GM21447 (cell line): ENCODE data around the gene EIF2D.

Experiments
- ATAC-seq: cut with Tn5 transposase; IDR thresholded peaks from one replicate; pipeline ENCODE4 v1.9.1; 2021; ENCODE audit not compliant: unreplicated experiment

The EIF2D gene

DNA sequence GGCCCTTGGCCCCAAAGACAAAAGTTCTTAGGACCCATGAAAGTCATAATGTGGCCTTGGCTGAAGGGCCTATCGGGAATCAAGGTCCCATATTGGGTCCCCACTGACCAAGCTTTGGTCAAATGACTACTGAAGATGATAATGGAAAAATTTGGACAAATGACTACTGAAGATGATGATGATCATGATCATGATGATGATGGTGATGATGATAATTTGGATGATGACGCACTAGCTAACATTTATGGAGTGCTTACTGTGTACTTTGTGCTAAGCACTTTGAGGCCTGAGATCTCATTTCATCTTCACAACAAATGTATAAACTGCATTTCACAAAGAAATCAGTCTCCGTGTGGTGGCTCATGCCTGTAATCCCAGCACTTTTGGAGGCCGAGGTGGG, 39.4 kb downstream of the EIF2D start:
- no peak for ATAC-seq

DNA sequence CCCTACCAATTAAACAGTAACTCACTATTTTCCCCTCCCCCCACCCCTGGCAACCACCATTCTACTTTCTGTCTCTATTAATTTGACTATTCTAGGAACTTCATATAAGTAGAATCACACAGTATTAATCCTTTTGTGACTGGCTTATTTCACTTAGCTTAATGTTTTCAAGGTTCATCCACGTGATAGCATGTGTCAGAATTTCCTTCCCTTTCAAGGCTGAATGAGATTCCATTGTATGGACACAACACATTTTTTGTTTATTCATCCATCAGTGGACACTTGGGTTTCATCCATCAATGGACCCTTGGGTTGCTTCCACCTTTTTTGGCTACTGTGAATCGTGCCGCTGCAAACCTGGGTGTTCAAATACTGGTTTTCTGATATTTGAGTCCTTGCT, 41.7 kb downstream of the EIF2D start:
- ATAC-seq: no peak

DNA sequence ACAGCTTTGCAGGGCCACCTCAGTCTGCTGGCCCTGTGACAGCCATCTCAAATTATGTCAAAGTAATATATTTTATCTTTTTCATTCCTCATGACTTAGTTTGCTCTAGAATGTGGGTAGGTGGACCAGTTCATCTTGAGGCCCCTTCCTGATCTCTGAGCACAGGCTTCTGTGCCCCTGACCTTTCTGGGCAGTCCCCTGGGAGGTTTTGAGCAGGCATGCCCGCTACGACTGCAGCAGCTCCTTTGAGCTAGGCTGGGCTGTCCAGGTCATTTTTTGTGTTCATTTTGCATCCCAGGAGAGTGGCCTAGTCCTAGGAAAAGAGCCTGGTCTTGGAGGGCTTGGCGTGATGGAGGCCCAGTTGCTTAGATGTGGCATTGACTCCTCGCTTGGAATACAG, 42.7 kb downstream of the EIF2D start:
- ATAC-seq: no peak

DNA sequence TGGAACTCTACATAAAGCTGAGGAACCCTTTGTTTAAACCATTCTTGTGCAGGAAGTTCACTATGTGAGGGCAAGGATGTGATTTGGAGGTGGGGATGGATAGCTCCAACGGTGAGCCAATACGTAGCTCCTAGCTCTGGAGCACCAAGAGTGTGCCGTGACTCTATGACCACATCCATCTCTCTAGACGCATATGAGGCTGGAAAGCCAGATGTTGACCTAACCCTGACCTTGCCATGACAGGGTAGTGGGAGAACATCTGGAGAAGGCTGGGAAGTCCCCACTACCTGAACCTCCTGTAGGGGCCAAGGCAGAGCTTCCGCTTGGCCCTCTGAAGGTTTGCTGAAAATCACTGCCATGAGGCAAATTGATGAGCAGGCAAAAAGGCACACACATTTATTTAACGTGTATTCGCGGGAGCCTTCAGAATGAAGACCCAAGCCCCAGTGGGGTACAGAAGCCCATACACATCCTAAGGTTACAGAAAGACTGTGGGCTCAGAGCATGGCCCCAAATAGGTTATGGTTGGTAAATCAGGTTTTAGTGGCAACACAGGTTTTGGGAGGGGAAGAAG, 43.4 kb downstream of the EIF2D start:
- no peak for ATAC-seq

DNA sequence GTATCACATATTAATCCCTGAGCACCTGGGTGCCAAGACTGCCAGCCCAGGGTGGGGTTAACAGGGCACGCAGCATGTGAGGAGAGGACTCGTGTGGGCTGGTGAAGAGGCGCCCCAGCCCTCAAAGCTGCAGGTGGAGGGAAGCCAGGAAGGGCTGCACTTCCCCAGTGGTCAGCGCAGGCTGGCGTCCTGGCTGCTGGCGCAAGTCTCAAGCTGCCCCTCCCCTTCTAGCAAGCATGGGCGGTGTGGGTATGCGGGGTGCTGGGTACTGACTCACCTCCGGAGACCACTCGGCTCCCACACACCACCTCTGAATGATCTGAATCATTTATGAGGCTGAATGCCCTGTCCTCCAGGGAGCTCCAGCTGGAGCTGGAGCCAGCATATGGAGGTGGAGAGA, 44.0 kb downstream of the EIF2D start:
- ATAC-seq: no peak

DNA sequence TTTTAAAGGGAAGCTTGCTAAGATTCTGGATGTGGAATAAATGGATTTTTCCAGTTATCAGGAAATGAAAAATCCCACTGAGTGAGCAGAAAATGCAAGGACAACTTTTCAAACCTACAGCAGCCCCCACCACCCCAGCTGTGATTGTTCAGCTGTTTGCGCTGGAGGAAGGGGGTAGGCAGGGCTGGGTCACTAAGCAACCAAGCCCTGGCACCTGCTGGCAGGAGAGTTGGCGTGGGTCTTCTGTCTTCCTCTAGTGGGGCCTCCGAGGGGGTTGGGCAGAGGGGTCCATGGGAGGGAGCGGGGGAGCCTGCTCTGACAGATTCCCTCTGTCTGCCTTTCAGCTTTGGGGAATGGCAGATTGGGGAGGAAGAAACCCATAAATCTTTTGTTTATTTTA, 45.3 kb downstream of the EIF2D start:
- ATAC-seq: no peak

DNA sequence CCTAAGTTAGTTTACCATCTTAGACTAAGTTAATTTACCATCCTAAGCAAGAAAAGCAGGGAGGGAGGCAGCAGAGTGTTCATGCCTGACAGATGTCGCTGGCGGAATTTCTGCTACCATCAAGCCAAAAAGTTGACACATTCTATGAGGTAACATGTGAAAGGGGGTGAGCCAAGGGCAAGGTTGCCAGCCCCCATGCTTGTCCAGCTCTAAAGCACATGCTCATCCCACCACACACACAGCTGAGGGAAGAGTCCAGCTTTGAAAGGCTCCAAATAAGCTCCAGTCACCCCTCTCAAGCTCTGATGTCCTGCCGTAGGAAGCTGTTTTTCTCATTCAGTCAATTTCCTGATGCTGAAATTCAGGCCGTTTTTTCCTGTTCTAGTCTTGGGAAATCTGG, 46.3 kb downstream of the EIF2D start:
- no peak for ATAC-seq

DNA sequence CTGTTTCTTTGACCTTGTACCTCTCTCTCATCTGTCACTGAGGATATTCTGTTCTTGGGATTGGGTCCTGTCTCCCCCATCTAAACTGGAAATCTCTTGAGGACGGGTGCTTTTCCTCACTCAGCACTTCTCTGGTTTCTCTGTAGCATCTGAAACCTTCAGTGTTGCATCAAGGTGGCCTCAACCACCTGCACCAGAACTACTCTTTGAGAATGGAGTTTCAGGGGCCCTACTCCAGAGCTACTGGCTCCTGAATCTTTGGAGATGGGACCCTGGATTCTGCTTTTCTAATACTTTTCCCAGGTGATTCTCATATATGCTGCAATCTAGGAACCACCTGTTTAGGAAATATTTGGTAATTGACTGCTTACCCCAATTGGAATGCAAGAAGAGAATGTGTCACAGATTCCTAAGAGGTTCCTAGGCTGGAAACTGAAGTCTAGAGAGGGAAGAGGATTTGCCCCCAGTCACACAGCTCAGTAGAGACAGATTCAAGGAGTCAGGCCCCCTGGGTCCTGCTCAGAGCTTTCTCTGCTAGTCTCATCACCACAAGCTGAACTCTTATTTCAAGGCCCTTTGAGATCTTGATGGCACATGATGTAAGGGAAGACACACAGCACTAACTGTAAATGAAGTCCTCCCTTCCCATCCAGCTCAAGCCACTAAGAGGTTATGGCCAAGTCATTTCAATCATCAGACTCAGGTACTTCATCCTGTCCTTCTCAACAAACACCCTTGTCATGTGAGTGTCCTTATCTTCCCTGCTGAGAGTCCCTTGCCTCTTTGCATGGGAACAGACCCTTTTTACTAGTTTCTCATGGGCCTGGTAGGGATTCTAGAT, 48.7 kb downstream of the EIF2D start:
- ATAC-seq: peak; percentile 32

DNA sequence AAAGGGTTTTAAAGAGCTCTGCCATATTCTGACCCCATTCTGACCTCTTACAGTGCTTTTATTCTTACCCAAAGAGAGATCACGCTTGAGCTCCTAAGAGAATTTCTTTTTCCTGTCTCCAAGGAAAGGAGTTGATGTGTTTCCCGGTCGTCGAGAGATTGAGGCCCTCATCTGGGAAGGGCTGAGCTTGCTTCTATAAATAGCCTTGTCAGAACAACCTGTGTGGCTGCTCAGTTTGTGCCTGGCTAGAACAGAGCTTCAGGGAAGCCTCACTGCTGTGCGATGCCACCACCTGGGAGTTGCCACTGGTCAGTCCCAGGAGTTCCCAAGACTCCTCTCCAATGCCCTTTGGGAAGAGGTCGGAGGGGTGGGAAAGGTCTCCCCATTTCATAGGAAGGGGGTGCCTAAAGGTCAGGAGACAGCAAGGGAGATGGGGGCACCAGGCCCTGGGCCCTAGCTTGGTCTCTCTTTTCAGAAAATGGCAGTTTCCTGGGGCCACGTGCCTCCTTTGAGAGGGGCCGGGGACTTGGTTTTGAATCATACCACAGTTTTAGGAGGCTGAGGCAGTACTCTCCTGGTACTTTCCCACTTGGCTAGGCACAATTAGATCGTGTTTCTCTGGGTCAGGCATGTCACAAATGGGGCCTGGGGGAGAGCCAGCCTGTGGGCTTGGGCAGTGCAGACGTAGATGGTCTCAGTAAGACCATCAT, 52.1 kb downstream of the EIF2D start:
- no peak for ATAC-seq

DNA sequence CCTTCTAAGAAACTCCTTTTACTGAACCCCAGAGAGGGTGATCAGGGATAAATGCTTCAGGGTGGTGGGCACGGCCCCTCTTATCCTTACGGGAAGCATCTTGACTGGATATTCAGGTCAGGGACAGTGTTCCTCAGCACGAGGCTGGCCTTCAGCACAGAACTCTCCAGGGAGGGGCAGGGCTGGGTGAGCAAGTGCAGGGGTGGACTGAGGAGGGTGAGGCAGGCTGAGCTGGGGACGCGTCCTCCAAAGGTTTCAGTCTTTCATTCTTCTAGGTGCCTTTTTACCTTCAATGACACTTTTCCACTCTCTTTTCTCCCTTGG, 52.6 kb downstream of the EIF2D start:
- ATAC-seq: no peak

DNA sequence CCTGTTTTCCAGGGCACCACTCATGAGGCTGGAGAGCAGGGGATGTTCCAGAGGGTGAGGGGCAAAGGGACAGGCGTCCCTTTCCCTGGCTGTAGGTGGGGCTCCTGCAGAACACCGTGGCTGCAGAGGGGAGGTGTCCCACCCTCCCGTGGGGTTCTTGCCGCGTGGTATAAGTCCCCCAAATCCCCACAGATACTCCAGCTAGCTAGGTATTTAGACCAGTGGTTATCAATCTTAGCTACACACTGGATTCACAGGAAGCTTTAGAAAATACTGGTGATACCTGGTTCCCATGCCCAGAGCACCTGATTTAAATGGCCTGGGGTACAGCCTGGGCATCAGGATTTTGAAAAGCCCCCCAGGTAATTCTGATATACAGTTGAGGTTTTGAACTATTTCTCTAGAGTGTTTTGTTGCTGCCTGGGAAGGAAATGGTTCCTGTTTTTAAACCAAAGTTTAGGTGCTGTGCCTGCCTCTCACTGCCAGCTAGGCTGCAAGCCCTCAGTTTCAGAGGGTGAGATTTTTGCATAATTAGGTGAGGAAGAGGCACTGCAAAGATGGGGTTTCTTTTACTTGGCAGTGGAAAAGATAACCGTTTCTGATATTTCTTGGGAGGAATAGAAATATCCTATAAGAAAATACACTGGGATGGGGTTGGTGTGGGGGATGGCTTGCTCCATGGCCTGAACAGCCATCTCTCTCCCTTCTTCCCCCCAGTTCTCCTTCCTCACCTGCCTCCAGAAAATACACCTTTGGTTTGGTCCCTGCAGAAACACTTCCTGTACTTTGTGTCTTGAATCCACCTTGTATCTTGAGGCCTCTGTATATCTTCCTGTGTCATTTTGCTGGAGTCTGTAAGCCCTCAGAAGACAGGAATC, 53.2 kb downstream of the EIF2D start:
- no peak for ATAC-seq

DNA sequence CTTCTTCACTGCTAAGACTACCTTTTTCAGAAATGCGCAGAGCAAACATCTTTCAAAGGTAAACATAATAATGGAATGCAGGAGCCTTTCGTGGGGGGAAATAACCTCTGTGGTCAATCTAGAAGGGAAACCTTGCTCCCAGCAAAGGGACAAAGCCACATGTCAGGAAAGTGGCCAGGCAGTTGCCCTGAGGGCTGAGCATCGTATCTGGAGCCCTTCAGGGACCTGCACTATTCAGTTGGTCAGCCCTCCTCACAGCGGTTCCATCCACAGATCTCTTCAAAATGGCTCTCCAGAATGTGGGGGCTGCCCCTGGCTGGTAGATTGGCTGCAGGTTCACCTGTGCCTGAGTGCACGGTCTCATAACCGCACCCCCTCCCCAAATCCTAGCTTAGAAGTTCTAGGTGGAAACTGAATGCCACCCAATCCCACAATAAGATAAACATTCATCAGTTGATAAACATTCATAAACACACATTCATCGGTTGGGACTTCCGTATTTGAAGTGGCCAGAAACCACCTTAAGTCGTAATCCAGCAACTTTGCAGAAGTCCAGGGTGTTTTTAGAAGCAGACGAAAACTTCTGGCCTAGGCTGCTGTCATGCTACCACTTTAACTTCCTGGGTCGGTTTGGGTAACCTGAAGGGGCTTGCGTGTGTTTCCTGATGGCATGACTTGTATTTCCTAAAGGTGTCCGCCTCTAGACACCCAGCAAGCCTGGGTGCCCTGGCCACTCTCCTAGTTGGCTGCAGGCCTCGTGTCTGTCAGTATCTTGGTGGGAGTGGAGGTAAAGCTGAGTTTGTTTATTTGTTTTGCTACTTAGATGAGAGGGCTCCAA, 54.4 kb downstream of the EIF2D start:
- ATAC-seq: no peak

DNA sequence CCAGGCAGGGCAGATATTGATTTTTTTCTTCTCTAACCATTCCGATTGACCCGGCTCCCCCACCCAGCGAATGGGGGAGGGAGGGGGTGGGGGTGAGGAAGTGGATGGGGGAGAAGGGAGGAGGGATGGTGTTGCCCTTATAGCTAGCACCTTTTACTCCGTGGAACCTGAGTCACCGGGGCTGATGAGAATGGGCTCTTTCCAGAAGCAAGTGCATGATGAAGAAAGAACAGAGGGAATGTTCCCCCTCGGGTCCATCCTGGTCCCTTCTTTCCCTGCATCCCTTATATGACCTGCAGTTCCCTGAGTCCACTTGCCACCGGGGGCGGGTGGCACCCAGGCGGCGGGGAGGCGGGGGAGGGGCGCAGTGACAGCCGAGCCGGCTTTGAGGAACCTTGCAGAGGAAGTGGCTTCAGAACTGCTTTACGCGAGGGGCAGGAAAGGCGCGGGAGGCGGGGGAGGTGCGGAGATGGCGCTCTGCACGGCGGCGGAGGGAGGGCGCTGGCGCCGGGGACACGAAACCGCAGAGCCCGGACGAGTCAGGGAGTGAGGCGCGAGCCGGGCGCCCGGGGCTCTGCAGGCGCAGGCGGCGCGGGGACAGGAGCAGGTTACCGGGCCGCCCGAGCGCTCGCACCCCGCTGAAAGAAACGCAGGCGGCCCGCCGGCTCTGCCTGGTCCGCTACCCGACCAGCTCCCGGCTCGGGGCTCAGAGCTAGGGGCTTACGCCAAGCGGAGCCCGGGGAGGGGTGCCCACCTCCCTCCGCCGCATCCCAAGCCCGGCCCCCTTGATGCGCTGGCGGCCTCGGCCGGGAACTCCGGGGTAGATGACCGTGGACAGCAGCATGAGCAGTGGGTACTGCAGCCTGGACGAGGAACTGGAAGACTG, 55.3 kb downstream of the EIF2D start:
- ATAC-seq: peak; percentile 54

DNA sequence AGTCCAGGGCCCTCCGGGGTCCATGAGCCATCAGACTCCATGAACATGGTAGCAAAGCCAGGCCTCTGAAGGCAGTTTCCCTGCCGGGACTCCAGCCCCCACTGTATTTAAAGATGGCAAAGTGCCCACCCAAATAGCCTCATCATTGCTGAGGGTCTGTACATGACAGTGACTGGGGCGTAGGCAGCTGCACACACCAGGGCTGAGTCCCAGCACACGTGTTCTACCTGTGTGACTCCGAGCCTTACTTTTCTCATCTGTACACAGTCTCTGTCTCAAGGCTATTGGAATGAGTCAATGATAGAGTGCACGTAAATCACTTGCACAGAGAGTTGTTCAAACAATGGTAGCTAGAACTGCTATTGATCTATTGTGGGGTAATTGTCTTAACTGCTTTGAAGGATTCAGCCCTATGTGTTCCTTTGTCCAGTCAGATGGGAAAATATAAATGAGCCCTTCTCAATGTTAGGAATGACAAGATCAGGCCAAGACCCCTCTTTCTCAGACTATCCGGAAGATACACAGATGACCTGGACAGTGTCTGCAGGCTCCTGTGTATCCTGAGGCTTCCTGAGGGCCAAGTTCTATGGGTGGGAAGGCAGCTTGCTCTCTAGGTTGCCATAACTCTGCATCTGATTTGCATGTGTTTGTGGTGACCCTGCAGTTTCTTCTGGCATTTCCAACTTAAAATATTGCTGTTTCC, 56.1 kb downstream of the EIF2D start:
- ATAC-seq: peak; percentile 2

DNA sequence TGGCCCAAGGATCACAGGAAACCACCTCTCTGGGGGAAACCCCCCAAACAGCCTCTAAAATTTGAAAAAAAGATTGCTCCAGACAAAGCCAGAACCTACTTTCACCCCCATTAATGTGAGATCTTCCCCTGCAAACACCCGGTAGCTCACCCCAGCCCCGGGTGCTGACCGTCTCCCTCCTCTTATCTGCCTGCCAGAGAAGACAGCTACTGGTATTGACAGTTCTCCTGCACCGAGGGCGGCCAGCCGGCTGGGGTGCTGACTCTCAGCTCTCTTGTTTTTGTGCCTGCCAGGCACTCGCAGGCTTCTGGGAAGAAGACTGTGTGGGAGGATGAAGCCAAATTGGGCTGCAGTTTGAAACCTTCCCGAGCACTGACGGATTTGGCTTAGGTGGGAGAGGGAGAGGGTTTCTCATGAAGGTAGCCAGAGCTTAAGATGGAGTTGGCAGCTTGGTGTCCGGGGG, 56.8 kb downstream of the EIF2D start:
- ATAC-seq: no peak

DNA sequence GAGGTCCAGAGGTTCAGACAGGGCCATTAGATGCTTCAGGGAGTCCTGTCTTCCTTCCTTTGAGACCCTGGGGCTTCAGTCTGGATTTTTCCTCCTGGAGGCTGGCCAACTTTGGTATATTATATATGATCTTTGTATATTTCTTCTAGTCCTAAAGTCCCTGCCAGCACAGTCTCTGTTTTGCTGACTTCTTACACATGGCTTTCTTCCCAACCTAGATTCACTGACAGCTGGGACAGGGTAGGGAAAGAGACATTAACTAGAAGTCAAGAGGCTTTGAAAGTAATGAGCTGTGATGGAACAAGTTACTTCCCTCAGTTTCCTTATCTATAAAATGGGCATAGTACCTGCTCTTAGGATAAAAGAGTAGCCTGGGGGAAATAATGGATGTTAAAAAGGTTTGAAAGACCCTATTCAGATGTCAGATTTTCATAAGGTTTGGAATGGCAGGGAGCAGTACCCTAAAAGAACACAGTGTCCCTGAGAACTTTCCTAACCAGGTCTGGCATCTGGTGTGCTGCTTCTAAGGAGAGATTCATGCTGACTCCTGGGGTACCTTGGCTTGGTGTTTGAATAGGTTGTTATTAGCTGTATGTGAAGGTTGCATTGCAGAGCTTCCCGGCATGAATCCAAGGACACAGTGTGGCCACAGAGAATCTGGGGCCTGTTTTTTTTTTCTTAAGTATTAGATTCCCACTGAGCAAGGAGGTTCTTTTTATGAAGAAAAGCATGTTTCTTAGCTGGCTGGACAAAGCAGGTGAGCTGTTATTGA, 57.4 kb downstream of the EIF2D start:
- no peak for ATAC-seq

DNA sequence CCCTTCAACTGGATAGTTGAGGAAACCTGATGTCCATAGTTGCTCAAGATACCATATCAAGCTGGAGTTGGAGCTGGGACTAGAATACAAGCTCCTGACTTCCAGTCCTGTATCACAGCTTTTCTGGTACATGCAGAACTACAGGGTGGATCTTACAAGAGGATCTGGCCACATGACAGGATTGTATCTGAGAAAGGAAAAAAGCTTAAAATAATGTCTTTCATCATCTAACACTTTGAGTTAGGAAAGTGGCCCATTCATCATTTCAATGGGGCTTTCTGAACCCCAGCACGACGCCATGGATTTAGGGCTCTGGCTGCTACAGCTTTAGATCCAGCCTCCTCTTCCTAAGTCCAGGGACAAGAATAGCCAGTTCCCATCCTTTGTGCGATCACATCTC, 58.1 kb downstream of the EIF2D start:
- ATAC-seq: no peak

DNA sequence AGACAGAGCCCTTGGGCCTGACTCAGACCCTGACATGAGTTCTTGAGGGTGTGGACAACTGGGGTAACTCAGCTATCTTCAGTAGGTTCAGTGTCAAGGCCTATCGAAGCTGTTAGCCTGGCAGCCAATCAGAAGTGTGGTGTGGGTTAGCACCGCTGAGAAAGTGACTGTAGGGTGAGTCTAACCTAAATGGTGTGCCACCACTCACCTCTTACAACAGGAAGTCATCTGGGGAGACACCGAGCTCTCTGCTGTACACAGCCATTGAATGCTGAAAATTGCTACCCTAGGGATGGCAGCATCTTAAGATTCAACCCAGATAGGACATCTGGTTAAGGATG, 60.3 kb downstream of the EIF2D start:
- ATAC-seq: no peak
